Tibial nerve (tissue), 4 donors: Measurements from ENCODE around the gene SDK1.

Experiments used
- CTCF ChIP-seq, 5 experiments: fragments of 200-600 bp in 3 of 5; fragments of 450-650 bp in 2 of 5; sonication (generic) in 3 of 5; IDR thresholded peaks; one replicate each; pipeline ENCODE4 v1.5.1; 2016 to 2019; ENCODE audit warnings: antibody characterized with exemption in 5 of 5, mild to moderate bottlenecking in 3 of 5, moderate library complexity in 2 of 5
- EP300 ChIP-seq, 2 donors: sonication (generic); formaldehyde crosslinking; IDR thresholded peaks; one replicate each; pipeline ENCODE4 v1.6.1; 2017; ENCODE audit warnings: antibody characterized with exemption in 2 of 2, mild to moderate bottlenecking in 1 of 2
- POLR2A ChIP-seq, 2 donors: fragments of 450-650 bp; IDR thresholded peaks; one replicate each; pipeline ENCODE4 v1.6.1; 2017; ENCODE audit warnings: antibody characterized with exemption in 2 of 2, mild to moderate bottlenecking in 2 of 2, moderate library complexity in 2 of 2

DNA sequence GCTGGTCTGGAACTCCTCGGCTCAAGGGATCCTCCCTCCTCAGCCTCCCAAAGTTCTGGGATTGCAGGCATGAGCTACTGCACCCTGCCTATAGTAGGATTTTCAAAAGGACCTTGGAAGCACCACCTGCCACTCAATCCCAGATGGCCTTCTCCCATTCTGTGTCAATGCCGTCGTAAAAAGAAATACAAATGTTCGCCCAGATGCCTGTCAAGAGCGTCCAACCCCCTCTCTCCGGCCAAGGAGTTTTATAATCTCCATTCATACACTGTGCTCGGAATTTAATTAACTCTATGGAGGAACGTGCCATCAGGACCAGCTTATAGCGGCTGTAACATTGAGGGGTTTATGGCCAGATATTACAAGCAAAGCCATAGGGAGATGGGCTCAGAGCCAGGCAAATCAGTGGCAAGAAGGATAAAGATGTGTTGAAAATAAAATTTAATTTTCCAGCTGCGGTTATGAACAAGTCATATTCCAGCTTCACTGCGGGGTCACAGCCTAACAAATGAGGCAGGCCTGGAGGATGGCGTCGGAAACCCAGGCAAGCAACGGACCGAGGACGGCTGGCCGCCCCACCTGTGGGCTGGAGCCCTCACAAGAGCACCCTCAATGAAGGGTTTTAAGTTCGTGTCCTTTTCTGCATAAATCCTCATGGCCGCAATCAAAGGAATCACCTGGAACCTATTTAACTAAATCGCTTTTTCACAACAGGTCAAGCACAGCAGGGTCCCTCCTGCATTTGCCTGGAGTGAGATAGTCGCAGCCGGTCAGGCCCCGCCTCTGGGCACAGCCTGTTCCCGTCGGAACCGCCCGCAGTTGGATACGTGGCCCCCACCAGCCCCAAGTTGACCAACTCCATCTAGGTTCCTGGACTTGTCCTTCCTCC is 1006.5 kb downstream of the SDK1 start:
- TF ChIP-seq EP300 (IDR thresholded peaks at IDR 0.05) (no peak), CTCF (IDR thresholded peaks at IDR 0.05) (no peak), POLR2A (IDR thresholded peaks at IDR 0.05) (no peak)
